Kidney (tissue), 14 donors: ENCODE measurements around the gene GRIP2. TPM values are rescaled to one million over a fixed set of nuclear protein-coding genes. Genes with fewer than 3 reads are reported as not detected.
A peak's percentile ranks its signal among the peaks of the same experiment; 100 is the strongest.

Experiments
- DNase-seq, 5 donors: peaks; one replicate each; pipeline ENCODE4 v3.0.0-alpha.2; 2013 to 2020
- FAIRE-seq: peaks from 2 replicates; lab custom pipeline; 2012; peaks lifted over from hg19 to GRCh38; lab: Jason Lieb, UNC
- H3K27ac ChIP-seq, 2 donors: one replicate each; pipeline ENCODE4 v1.7.0; 2013; ENCODE audit warnings: low read depth in 2 of 2, low read length in 2 of 2, inconsistent platforms in 1 of 2
- H3K27me3 ChIP-seq: one replicate; pipeline ENCODE4 v1.7.1; 2013; ENCODE audit warnings: low read length, inconsistent platforms; ENCODE audit not compliant: control insufficient read depth, insufficient read depth
- H3K36me3 ChIP-seq, 3 donors: one replicate each; pipeline versions ENCODE4 v1.7.0 to v1.7.1; 2013; ENCODE audit warnings: low read length in 3 of 3, control low read depth in 1 of 3, inconsistent platforms in 1 of 3; ENCODE audit not compliant: insufficient read depth in 3 of 3, control insufficient read depth in 2 of 3
- H3K4me1 ChIP-seq, 3 donors: one replicate each; pipeline versions ENCODE4 v1.7.0 to v1.7.1; 2013; ENCODE audit warnings: low read length in 3 of 3, inconsistent platforms in 1 of 3, low read depth in 1 of 3; ENCODE audit not compliant: control insufficient read depth in 2 of 3, insufficient read depth in 2 of 3
- H3K4me3 ChIP-seq, 3 donors: one replicate each; pipeline versions ENCODE4 v1.7.0 to v1.8.1; 2013; ENCODE audit warnings: low read length in 3 of 3, control low read depth in 1 of 3, inconsistent platforms in 1 of 3
- H3K9ac ChIP-seq, 3 donors: one replicate each; pipeline versions ENCODE4 v1.7.0 to v1.7.1; 2013; ENCODE audit warnings: low read length in 3 of 3, control low read depth in 1 of 3, inconsistent platforms in 1 of 3
- H3K9me3 ChIP-seq, 3 donors: one replicate each; pipeline versions ENCODE4 v1.7.0 to v1.7.1; 2013; ENCODE audit warnings: low read length in 3 of 3, control low read depth in 1 of 3, inconsistent platforms in 1 of 3; ENCODE audit not compliant: control insufficient read depth in 2 of 3, insufficient read depth in 1 of 3
- intact Hi-C: fragments of 100-400 bp; cut with DNase I; formaldehyde crosslinking; loops from one replicate; pipeline ENCODE4 v1.11.1; 2022
- polyA plus RNA-seq: library from polyadenylated mRNA; stranded (reverse); fragments of 350-450 nt; fragmentation: Illumina TruSeq; extraction: RNeasy Lipid Tissue Mini Kit (QIAGEN cat#74804); gene quantifications from one replicate; pipeline ENCODE4 v1.2.3, GENCODE V29; 2014; ENCODE audit warnings: low read depth, low replicate concordance; ENCODE audit not compliant: insufficient read depth
- total RNA-seq: library from RNA; stranded (reverse); fragmentation: NEBNext Ultra II Directional; extraction: Animal tissue kit (Norgen Biotek cat#: 25700); gene quantifications from one replicate; pipeline ENCODE4 v1.2.1, GENCODE V29; 2021
- TF ChIP-seq, protein P1 (sequence below): IDR thresholded peaks from 3 replicates; pipeline ENCODE4 v1.5.1; 2012; ENCODE audit warnings: mild to moderate bottlenecking, moderate library complexity, borderline replicate concordance; ENCODE audit not compliant: insufficient read depth; ENCODE audit errors: extremely low read depth
- donor health status: control.
- donor health status: control.
- donor health status: control.
- donor health status: control.
- donor health status: control.
- donor health status: DM: yes; HTN: yes; CAD: no.
- donor health status: Normal renal cell carcinoma (clear cell type).

Gene GRIP2
- total and polyA plus RNA-seq, 2 donors from 2014 or later, result 3.0 to 3.2 TPM

DNA sequence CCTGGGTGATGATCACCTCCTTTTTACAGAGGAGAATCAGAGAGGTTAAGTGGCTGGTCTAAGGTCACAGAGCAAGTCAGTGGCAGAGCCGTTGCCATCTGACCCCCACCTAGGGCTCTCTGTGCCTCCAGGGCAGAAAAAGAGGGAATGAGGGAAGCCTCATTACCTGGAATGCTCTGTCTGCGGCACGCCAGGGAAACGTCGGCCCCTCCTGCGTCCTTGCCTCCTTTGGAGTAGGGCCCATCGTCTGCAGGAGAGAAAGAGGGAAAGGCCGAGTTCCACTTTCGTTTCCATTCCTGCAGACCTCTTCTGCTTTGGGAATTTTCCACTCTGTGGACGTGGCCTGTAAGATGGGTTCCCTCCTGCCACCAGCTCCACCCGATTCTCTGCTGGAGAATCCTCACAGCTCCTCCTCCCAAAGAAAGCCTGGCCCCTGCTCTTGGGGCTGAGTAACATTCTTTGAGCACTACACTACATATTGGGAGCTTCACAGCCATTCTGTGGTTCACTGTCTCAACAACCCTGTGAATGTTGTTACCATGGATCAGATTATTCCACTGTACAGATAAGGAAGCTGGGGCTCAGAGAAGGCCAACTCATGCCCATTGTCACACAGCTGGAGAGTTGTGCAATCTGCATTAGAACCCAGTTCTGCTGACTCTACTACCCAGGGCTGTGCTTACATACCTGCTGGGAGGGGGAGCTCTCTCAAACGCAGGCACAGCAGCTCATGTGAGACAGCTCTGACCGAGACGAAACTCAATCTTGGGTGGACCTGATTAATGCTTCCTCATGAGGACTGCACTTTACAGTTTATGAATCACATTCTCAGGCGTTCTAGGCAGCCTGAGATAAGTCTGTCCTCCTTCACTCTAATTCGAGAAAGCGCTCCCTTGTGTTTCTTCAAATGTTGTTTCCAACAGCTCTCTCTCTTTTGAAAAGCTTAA lies 14.2 kb downstream of the GRIP2 start:
- no peak overlapping the region for H3K4me3 ChIP-seq
- intact Hi-C loops, result no loop called here
- no peak overlapping the region for H3K27ac ChIP-seq
- H3K27me3 ChIP-seq, result no peaks in the 10 kb centered on the region
- DNase-seq (peak in 2 of 5 donors; percentile 19 to 49), FAIRE-seq (no peak)
- H3K36me3 ChIP-seq, result no peaks in the 10 kb centered on the region
- TF ChIP-seq, protein P1, sequence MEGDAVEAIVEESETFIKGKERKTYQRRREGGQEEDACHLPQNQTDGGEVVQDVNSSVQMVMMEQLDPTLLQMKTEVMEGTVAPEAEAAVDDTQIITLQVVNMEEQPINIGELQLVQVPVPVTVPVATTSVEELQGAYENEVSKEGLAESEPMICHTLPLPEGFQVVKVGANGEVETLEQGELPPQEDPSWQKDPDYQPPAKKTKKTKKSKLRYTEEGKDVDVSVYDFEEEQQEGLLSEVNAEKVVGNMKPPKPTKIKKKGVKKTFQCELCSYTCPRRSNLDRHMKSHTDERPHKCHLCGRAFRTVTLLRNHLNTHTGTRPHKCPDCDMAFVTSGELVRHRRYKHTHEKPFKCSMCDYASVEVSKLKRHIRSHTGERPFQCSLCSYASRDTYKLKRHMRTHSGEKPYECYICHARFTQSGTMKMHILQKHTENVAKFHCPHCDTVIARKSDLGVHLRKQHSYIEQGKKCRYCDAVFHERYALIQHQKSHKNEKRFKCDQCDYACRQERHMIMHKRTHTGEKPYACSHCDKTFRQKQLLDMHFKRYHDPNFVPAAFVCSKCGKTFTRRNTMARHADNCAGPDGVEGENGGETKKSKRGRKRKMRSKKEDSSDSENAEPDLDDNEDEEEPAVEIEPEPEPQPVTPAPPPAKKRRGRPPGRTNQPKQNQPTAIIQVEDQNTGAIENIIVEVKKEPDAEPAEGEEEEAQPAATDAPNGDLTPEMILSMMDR, result no peak
- H3K9ac ChIP-seq, result no peak overlapping the region
- no peaks in the 10 kb centered on the region for H3K4me1 ChIP-seq
- H3K9me3 ChIP-seq, result peaks cover 0 to 5% (median 0%) of the 10 kb centered on the region in 3 donors

DNA sequence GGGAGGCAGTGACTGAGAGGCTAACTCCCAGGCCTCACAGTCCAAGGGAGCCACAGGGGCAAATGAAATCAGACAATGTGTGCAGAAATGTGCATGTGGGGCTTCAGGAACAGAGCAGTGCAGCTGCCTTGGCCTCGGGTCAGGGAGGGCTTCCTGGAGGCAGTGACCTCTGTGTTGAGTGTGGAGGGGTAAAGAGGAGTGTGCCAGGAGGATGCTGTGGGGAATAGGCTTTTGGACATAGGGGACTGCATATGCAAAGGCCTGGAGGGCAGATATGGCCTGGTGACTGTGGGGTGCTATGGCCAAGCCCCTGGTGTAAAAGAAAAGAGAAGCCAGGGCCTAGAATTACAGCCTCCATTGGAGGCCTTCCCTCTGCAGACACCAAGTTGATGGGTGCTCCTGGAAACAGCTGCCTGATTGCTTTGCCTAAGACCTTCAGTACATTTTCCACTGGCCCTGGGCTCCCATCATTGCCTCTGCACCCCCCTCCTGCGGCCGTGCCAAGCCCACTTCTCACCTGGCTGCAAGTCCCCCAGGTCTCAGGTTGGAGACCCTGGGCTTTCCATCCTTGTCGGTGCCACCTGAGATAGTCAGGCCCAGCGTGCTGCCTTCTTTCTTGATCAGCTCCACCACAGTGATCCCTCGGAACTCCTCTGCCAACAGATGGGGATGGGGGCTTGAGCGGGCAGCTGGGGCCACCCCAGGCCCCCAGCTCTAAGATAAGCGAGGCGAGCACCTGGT lies 15.1 kb downstream of the GRIP2 start:
- H3K9ac ChIP-seq, result no peak overlapping the region
- H3K9me3 ChIP-seq, result peaks cover 0 to 5% (median 0%) of the 10 kb centered on the region in 3 donors
- FAIRE-seq (no peak), DNase-seq (peak in 2 of 5 donors; percentile 15 to 39)
- no peaks in the 10 kb centered on the region for H3K4me1 ChIP-seq
- TF ChIP-seq, protein P1, result no peak
- H3K36me3 ChIP-seq, result no peaks in the 10 kb centered on the region
- H3K4me3 ChIP-seq, result no peak overlapping the region
- no peaks in the 10 kb centered on the region for H3K27me3 ChIP-seq
- H3K27ac ChIP-seq, result no peak overlapping the region
- intact Hi-C loops, result no loop called here

DNA sequence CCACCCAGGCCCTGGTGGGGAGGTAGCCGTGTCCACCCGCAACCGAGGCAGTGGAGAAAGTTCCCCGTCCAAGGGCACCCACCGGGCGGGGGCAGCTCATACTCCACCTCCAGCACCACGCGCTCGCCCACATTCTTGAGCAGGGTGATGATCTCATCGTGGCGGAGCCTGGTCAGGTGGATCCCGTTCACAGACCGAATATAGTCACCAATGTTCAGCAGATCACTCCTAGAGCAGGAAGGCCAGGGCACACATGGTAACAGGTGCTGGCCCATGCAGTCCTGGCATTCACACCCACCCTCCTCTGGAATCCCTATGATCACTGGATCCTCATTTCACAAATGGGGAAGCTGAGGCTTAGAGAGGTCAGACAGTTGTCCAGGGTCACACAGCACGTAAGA lies 15.8 kb downstream of the GRIP2 start:
- no peak overlapping the region for H3K9ac ChIP-seq
- FAIRE-seq (no peak), DNase-seq (peak in 2 of 5 donors; percentile 25 to 56)
- H3K4me3 ChIP-seq, result no peak overlapping the region
- TF ChIP-seq, protein P1, result no peak
- no peaks in the 10 kb centered on the region for H3K4me1 ChIP-seq
- H3K27me3 ChIP-seq, result no peaks in the 10 kb centered on the region
- H3K36me3 ChIP-seq, result no peaks in the 10 kb centered on the region
- intact Hi-C loops, result no loop called here
- H3K27ac ChIP-seq, result no peak overlapping the region
- H3K9me3 ChIP-seq, result no peaks in the 10 kb centered on the region
